Activated gamma-delta T cell treated with Interleukin-2 at 50 U/mL for 16 hours (primary cell): Measurements from ENCODE around the gene ERGIC1.

Experiments
- DNase-seq: peaks from one replicate; pipeline ENCODE4 v3.0.0-alpha.2; 2020

Gene ERGIC1

GRCh38 chr5:172990776-172991175, 156.7 kb downstream of the ERGIC1 start:
- DNase-seq: no peak

GRCh38 chr5:172994405-172994804, 160.4 kb downstream of the ERGIC1 start:
- no peak for DNase-seq

GRCh38 chr5:172999372-172999973, 165.4 kb downstream of the ERGIC1 start:
- DNase-seq: no peak

- DNase-seq: no peak
Measured at GRCh38 chr5:172999974-173000373, 165.9 kb downstream of the ERGIC1 start.

- DNase-seq: peak; percentile 12
Measured at GRCh38 chr5:173001229-173001841, 167.3 kb downstream of the ERGIC1 start.
